Activated T-helper 2 cell treated with anti-CD3 and anti-CD28 coated beads, Interferon-gamma antibody, Interleukin-2, Interleukin-4, amounts not matched to agents 10 μg/mL and 5 μg/mL and 100 μg/mL, durations not matched to agents 14 hours and 24 hours and 36 hours (primary cell): ENCODE results near the gene TPRKB. TPM values are rescaled to one million over a fixed set of nuclear protein-coding genes. Genes with fewer than 3 reads are reported as not detected.
"Not testable (repeated sequence)": the region's sequence is repeated elsewhere in the genome, so short reads cannot be mapped to it uniquely, and the experiment has no call there.

ENCODE experiments used
- DNase-seq: peaks from one replicate; pipeline ENCODE4 v3.0.0; 2021; ENCODE audit warnings: low spot score
- H3K27ac Mint-ChIP-seq: one replicate; pipeline ENCODE4 v1.8.0; 2021; ENCODE audit warnings: mixed read lengths
- H3K27me3 Mint-ChIP-seq: one replicate; pipeline ENCODE4 v1.8.0; 2021; ENCODE audit warnings: low read depth, mixed read lengths
- H3K36me3 Mint-ChIP-seq: one replicate; pipeline ENCODE4 v1.8.0; 2021; ENCODE audit warnings: low read depth, mixed read lengths
- H3K4me1 Mint-ChIP-seq: one replicate; pipeline ENCODE4 v1.8.0; 2021; ENCODE audit warnings: low read depth, mixed read lengths
- H3K4me3 Mint-ChIP-seq: one replicate; pipeline ENCODE4 v1.8.0; 2021; ENCODE audit warnings: low read depth, mild to moderate bottlenecking, moderate library complexity, mixed read lengths
- H3K9me3 Mint-ChIP-seq: one replicate; pipeline ENCODE4 v1.8.0; 2021; ENCODE audit warnings: mixed read lengths
- intact Hi-C: fragments of 100-400 bp; cut with micrococcal nuclease; formaldehyde crosslinking; loops from one replicate; pipeline ENCODE4 v1.15.1; 2023
- total RNA-seq: library from RNA; stranded (reverse); gene quantifications from 2 replicates; pipeline ENCODE4 v1.2.3, GENCODE V29; 2022

The TPRKB gene
- total RNA-seq, 1 donor from 2014 or later = 31.9 TPM

DNA sequence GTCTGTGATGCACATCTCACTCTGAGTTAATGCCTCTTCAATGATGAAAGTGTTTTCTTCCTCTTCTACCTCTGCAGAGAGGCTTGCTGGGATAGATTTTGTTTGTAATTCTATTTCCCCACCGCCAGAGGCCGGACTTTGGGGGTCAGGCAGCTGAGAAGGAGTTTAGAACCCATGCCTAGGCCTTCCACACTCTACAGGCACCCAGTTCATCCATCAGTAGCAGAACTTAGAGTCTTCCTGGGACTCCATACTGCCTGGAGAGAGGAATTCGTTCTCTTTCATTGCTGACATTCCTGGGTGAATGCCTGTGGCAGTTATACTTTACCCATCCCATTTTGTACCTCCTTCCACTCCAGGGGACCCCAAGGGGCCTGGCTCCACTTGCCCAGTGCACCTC is 9.1 kb downstream of the TPRKB start:
- H3K4me3 Mint-ChIP-seq = no peak overlapping the region
- peaks cover 43% of the 10 kb centered on the region for H3K36me3 Mint-ChIP-seq
- H3K27ac Mint-ChIP-seq = no peak overlapping the region
- no peaks in the 10 kb centered on the region for H3K4me1 Mint-ChIP-seq
- no peaks in the 10 kb centered on the region for H3K9me3 Mint-ChIP-seq
- intact Hi-C loops = no loop called here
- DNase-seq = no peak
- H3K27me3 Mint-ChIP-seq = no peaks in the 10 kb centered on the region

DNA sequence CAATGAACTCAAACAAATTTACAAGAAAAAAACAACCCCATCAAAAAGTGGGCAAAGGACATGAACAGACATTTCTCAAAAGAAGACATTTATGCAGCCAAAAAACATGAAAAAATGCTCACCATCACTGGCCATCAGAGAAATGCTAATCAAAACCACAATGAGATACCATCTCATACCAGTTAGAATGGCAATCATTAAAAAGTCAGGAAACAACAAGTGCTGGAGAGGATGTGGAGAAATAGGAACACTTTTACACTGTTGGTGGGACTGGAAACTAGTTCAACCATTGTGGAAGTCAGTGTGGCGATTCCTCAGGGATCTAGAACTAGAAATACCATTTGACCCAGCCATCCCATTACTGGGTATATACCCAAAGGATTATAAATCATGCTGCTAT is 10.5 kb downstream of the TPRKB start:
- DNase-seq, intact Hi-C loops, H3K4me1 Mint-ChIP-seq, H3K4me3 Mint-ChIP-seq, H3K9me3 Mint-ChIP-seq, H3K27ac Mint-ChIP-seq, H3K27me3 Mint-ChIP-seq: not testable (repeated sequence)
- H3K36me3 Mint-ChIP-seq = peaks cover 32% of the 10 kb centered on the region

DNA sequence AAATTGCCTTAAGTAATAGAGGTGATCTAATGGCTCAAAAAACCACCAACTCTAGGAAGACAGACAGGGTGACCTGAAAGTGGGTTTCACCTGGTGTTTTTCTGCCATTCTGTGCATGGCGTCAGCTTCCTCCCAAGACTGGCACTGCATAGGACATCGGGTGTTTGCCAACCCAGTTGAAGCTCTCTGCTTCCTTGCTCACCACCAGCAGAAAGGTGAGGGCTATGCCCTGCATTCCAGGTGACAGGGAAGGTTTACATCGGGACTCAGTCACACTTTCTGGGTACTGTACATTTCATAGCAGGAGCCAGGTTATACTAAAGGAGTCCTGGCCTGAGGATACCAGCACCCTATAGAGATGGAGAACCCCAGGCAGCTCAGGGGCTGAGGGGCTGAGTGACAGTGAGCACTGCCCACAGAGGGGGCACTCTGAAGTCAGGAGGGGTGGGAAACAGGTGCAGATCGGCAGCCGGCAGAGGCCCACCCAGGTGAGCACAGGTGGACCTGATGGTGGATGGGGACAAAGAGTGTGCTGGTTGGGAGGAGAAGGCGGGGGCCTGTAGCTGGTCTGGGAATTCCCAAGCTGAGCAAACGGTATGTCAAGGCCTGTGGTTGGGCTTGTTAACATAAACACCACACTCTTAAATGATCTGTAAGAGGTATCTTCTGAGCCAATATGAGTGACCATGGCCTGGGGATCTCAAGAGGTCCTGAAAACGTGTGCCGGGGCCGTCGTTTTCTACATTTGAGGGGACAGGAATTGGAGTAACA is 18.1 kb downstream of the TPRKB start:
- no peak overlapping the region for H3K27ac Mint-ChIP-seq
- DNase-seq = no peak

DNA sequence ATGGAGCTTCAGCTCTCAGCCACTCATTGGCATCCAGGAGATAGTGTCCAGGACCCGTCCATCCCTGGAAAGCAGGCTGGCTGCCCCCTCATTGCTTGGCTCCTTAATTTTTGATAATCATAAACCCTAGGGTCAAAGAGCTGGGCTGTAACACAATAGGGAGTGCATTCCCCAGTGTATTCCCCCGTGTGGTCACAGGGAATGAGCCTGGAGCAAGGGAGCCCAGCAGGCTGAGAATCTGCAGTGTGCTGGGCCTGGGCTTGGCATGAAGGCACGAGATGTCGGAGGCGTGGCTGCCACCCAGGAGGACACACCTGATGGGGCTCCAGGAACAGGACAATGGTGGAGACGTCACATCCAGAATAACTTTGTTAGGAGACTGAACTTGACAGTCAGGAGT is 18.7 kb downstream of the TPRKB start:
- peaks cover 12% of the 10 kb centered on the region for H3K9me3 Mint-ChIP-seq
- H3K27me3 Mint-ChIP-seq = peaks cover 1% of the 10 kb centered on the region
- H3K4me1 Mint-ChIP-seq = no peaks in the 10 kb centered on the region

More for the DNA sequence above, 18.1 kb downstream of the TPRKB start:
- Mint-ChIP-seq H3K4me1 (no peaks in the 10 kb centered on the region), H3K9me3 (peaks cover 8% of the 10 kb centered on the region), H3K27me3 (peaks cover 1% of the 10 kb centered on the region), H3K4me3 (no peak overlapping the region), H3K36me3 (no peaks in the 10 kb centered on the region)
- intact Hi-C loops = no loop called here

DNA sequence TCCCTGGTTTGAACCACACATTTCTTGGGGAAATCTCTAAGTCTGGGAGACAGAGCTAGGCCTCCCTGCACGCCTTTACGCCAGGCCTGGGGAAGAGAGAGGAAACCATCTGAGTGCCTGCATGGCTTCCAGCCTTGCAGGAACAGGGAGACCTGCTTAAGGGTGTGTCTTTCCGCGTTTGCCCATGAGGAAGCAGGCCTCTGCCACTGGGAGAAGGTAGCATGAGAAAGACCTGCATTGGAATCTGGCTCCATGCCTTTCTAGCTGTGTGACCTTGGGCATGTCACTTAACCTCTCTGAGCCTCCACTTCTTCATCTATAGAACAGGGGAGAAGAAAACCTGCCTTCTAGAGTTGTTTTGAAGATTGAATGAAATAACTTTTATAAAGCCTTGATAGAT is 19.4 kb downstream of the TPRKB start:
- intact Hi-C loops = not testable (repeated sequence)

More for the DNA sequence above, 18.7 kb downstream of the TPRKB start:
- H3K27ac Mint-ChIP-seq = no peak overlapping the region
- no peaks in the 10 kb centered on the region for H3K36me3 Mint-ChIP-seq
- H3K4me3 Mint-ChIP-seq = no peak overlapping the region
- intact Hi-C loops = no loop called here
- no peak for DNase-seq

DNA sequence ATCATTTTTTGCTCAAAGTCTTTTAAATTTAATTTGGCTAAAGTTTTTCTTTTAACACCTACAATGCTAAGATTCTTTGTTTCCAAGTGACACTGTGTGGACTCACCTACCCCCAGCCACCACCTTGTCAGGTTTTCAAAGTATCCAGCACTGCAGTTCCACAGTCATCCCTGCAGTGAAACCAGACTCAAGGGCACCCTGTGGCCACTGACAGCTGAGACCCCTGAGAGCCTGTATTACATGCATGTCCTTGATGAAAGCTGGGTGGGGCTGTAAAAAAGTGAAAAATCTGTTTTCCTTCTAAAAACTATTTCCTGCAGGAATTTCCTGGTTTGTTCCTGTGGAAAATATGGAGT is 19.9 kb downstream of the TPRKB start:
- intact Hi-C loops = no loop called here
- no peaks in the 10 kb centered on the region for H3K4me1 Mint-ChIP-seq
- H3K4me3 Mint-ChIP-seq = no peak overlapping the region
- no peaks in the 10 kb centered on the region for H3K36me3 Mint-ChIP-seq
- no peak for DNase-seq
- no peak overlapping the region for H3K27ac Mint-ChIP-seq
- peaks cover 13% of the 10 kb centered on the region for H3K9me3 Mint-ChIP-seq
- peaks cover 1% of the 10 kb centered on the region for H3K27me3 Mint-ChIP-seq

More for the DNA sequence above, 19.4 kb downstream of the TPRKB start:
- not testable (repeated sequence) for H3K4me1 Mint-ChIP-seq, H3K27ac Mint-ChIP-seq, H3K36me3 Mint-ChIP-seq, DNase-seq, H3K4me3 Mint-ChIP-seq, H3K27me3 Mint-ChIP-seq
- H3K9me3 Mint-ChIP-seq = peaks cover 13% of the 10 kb centered on the region

DNA sequence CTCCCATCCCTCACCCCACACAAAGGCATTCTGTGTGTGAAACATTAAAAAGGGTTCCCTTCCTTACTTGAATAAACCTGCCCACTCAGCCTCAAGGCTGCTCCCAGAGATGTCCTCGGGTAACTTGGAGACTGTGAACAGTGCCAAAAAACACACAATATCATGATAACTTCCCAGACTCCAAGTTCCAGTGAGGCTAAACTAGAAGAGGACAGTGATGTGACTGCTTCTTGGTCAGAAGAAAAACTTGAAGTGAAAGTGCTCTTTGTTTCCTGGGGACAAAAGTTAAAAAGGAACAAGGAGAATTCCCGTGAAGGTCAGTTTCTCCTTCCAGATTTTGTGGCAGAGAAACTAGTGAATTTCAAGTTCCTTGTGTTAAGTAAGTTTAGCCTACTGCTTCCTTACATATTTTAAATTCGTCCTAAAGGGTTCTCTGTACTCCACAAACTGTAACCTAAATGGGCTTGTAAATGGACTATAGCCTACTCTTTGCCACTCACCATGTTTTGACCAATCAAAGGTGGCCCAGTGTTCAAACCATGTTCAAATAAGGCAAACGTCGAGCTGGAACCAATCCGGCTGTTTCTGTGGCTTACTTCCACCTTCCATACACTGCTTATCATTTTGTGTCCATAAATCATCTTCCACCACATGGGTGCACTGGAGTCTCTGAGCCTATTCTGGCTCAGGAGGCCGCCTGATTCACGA is 20.4 kb downstream of the TPRKB start:
- no peak overlapping the region for H3K27ac Mint-ChIP-seq
- H3K4me3 Mint-ChIP-seq = no peak overlapping the region
- intact Hi-C loops = no loop called here
- no peak for DNase-seq
- H3K4me1 Mint-ChIP-seq = no peaks in the 10 kb centered on the region
- no peaks in the 10 kb centered on the region for H3K36me3 Mint-ChIP-seq
- H3K27me3 Mint-ChIP-seq = peaks cover 1% of the 10 kb centered on the region
- peaks cover 13% of the 10 kb centered on the region for H3K9me3 Mint-ChIP-seq

DNA sequence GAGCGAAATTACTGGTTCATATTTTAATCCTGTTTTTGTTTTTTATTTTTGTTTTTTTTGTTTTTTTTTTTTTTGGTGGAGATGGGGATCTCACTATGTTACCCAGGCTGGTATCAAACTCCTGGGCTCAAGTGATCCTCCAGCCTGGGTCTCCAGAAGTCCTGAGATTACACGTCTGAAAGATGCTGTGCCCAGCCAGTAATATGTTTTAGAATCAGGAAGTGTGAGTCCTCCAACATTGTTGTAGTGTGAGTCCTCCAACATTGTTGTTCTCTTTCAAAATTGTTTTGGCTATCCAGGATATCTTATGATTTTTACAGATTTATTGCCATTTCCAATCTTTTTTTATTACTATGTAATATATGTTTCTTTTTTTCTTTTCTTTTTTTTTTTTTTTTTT is 23.1 kb downstream of the TPRKB start:
- H3K4me3 Mint-ChIP-seq = no peak overlapping the region
- H3K36me3 Mint-ChIP-seq = no peaks in the 10 kb centered on the region
- peaks cover 1% of the 10 kb centered on the region for H3K27me3 Mint-ChIP-seq
- no peak for DNase-seq
- H3K9me3 Mint-ChIP-seq = peaks cover 13% of the 10 kb centered on the region
- intact Hi-C loops = no loop called here
- H3K4me1 Mint-ChIP-seq = no peaks in the 10 kb centered on the region
- no peak overlapping the region for H3K27ac Mint-ChIP-seq

DNA sequence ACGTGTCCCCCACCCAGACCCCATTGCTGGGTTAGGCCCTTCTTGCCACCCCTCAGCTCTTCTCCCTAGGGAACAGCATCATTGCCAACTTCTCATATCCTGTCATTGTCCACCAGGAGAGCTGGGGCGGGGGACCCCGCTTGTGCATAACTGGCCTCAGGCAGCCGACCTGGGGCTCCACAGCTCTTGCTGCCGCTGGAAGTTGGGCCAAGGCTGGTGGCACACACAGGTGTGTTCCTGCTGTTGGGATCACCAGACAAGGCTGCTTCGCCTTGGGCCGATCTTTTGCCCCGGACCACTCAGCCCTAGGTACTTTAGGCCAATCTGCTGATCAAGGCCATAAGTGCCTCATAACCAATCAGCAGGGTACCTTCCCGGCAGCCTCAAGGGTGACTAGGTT is 28.6 kb downstream of the TPRKB start:
- Mint-ChIP-seq H3K27me3 (no peaks in the 10 kb centered on the region), H3K4me3 (no peak overlapping the region), H3K27ac (no peak overlapping the region), H3K36me3 (no peaks in the 10 kb centered on the region), H3K9me3 (peaks cover 2% of the 10 kb centered on the region), H3K4me1 (no peaks in the 10 kb centered on the region)
- intact Hi-C loops = no loop called here
- DNase-seq = no peak

DNA sequence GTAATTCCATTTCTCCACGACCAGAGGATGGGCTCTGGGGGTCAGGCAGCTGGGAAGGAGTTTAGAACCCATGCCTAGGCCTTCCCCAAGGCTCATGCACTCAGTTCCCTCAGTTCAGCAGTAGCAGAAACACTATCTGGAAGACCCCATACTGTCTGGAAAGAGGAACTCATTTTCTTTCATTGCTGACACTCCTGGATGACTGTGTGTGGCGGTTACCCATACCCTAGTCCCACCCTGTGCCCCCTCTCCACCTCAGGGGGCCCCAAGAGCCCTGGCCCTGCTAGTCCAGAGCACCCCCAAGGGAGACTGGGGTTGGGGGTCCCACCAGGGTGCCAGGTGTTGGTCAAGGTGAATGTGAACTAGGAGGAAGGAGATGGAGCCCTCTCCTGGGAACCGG is 29.5 kb downstream of the TPRKB start:
- no peaks in the 10 kb centered on the region for H3K4me1 Mint-ChIP-seq
- no peak overlapping the region for H3K27ac Mint-ChIP-seq
- peaks cover 1% of the 10 kb centered on the region for H3K27me3 Mint-ChIP-seq
- intact Hi-C loops = no loop called here
- H3K4me3 Mint-ChIP-seq = no peak overlapping the region
- no peak for DNase-seq
- no peaks in the 10 kb centered on the region for H3K36me3 Mint-ChIP-seq
- H3K9me3 Mint-ChIP-seq = no peaks in the 10 kb centered on the region

DNA sequence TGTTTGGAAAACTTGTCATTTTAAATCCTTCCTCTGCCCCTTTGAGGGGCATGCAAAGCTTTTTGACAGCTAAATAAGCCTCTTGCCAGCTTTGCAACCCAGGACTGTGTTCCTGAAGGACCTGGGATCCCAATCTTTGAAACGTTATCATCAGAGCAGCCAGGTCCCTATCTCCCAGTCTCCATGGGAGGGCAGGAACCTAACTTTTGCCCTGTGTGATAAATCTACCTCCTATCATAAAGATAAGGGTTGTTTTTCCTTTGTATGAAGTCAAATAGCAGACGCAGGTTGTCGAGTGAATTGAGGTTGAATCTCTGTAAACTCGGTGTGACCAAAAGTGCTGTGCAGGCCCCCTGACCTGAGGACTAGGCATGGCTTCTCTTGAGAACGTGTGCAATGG is 30.1 kb downstream of the TPRKB start:
- Mint-ChIP-seq H3K36me3 (no peaks in the 10 kb centered on the region), H3K27ac (no peak overlapping the region), H3K9me3 (no peaks in the 10 kb centered on the region), H3K4me1 (no peaks in the 10 kb centered on the region), H3K4me3 (no peak overlapping the region), H3K27me3 (peaks cover 1% of the 10 kb centered on the region)
- intact Hi-C loops = no loop called here
- no peak for DNase-seq

DNA sequence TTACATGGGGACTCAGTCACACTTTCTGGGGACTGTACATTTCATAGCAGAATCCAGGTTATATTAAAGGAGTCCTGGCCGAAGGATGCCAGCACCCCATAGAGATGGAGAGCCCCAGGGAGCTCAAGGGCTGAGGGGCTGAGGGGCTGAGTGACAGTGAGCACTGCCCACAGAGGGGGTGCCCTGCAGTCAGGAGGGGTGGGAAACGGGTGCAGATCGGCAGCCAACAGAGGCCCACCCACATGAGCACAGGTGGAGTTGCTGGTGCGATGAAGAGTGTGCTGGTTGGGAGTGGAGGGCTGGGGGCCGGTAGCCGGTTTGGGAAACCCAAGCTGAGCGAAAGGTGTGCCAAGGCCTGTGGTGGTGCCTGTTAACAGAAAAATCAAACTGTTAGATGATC is 32.1 kb downstream of the TPRKB start:
- DNase-seq = no peak

DNA sequence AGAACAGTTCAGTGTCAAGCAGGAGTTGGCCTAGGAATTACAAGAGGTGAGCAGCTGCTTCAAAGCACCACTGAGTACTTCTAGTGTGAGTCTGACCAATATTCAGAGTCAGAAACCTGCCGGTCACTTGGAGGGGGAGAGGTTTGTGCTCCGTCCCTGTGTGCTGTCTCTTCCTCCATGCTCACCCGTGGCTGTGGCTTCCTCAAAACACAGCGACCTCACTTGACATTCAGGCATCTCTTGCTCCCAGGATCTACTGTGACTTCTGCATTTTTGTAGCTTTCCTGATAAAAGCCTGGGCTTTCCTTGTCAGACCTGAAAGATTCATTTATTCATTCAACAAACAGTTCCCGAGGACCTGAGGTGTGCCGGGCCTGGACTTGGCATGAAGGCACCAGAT is 32.9 kb downstream of the TPRKB start:
- no peaks in the 10 kb centered on the region for H3K4me1 Mint-ChIP-seq
- no peaks in the 10 kb centered on the region for H3K9me3 Mint-ChIP-seq
- peaks cover 1% of the 10 kb centered on the region for H3K27me3 Mint-ChIP-seq
- H3K4me3 Mint-ChIP-seq = no peak overlapping the region
- intact Hi-C loops = no loop called here
- no peaks in the 10 kb centered on the region for H3K36me3 Mint-ChIP-seq
- H3K27ac Mint-ChIP-seq = no peak overlapping the region
- no peak for DNase-seq

More for the DNA sequence above, 32.1 kb downstream of the TPRKB start:
- intact Hi-C loops = no loop called here
- Mint-ChIP-seq H3K9me3 (no peaks in the 10 kb centered on the region), H3K27me3 (peaks cover 1% of the 10 kb centered on the region), H3K4me1 (no peaks in the 10 kb centered on the region), H3K27ac (no peak overlapping the region), H3K4me3 (no peak overlapping the region), H3K36me3 (no peaks in the 10 kb centered on the region)
